Stimulated activated CD8-positive, alpha-beta memory T cell treated with anti-CD3 and anti-CD28 coated beads, Interleukin-15, amount 100 ng/mL, for 1 hour (primary cell): Measurements from ENCODE around the gene NANS.
"Not testable (repeated sequence)": the region's sequence is repeated elsewhere in the genome, so short reads cannot be mapped to it uniquely, and the experiment has no call there.

Experiments used
- DNase-seq: peaks from one replicate; pipeline ENCODE4 v3.0.0-alpha.2; 2020; ENCODE audit warnings: low read depth

The NANS gene, protein sequence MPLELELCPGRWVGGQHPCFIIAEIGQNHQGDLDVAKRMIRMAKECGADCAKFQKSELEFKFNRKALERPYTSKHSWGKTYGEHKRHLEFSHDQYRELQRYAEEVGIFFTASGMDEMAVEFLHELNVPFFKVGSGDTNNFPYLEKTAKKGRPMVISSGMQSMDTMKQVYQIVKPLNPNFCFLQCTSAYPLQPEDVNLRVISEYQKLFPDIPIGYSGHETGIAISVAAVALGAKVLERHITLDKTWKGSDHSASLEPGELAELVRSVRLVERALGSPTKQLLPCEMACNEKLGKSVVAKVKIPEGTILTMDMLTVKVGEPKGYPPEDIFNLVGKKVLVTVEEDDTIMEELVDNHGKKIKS

DNA sequence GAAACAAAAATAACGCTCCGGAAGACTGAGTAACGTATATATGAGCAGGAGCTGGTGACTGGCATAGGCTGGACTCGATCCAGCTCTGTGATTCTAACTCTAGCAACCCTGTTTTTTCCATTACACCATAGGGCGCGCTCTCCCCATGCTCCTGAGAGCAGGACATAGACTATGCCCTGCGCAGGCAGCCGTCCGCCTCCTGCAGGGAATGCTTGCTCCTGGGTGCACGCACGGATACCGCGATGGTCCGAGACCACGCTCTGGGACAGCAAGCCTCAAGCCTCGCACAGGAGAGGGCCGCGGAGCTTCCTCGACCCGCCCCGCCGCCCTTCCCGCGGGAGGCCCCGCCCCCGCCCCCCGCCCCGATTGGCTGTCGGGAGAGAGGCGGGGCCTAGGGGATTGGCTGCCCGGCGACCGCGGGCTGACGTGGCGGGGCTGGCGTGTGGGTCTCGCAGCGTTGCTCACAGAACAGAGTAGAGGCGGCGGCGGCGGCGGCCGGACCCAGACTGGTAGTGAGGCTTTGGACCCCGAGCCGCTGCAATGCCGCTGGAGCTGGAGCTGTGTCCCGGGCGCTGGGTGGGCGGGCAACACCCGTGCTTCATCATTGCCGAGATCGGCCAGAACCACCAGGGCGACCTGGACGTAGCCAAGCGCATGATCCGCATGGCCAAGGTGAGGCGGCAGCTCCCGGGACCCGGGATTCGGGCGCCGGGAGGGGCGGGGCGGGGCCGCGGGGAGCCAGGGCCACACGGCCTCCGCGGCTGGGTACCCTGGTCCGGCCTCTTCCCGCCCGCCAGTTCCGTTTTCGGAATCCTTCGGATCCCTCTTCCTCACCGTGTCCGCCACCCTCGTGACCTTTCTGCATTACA, at the start of gene NANS:
Gene NANS (plus strand): TSS at position 464 of the 869 bp plus-strand sequence. CDS start 77 bp downstream, at position 541.
- DNase-seq = peak; percentile 74

DNA sequence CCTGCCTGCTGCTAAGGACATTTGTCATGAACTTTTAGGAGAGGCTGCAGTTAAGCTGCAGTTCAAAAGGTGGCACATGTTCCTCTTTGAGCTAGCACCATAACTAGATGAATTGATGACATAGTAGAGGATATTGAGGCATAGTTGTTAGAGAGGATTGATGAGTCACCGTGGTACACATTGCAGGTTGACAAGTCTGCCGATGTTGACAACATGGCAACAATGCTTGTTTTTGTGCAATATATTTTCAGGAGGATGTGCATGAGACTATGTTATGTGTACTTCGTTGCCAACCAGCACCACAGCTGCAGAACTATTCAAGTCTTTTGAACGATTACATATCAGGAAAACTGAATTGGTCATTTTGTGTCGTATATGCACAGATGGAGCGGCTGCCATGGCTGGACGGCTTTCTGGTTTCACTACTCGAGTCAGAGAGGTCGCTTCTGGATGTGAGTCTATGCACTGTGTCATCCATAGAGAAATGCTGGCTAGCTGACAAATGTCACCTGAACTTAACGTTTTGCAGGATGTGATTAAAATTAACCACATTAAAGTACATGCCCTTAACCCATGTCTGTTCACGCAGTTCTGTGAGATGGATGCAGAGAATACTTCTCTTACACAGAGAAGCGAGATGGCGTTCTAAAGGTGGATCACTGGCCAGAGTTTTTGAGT, 49.1 kb upstream of the NANS start:
- no peak for DNase-seq

DNA sequence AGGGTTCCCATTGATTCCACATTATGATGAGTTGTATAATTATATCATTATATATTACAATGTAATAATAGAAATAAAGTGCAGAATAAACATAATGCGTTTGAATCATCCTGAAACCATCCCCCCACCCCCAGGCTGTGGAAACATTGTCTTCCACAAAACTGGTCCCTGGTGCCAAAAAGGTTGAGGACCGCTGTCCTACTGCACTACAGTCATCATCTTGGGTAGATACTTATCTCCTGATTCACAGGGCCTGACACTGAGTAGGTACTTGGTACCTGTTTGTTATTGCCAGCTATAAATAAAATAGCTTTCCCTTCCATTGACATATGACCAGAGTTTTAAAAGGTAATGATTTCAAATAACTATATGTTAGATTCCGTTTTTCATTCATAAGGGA, 47.8 kb upstream of the NANS start:
- no peak for DNase-seq

DNA sequence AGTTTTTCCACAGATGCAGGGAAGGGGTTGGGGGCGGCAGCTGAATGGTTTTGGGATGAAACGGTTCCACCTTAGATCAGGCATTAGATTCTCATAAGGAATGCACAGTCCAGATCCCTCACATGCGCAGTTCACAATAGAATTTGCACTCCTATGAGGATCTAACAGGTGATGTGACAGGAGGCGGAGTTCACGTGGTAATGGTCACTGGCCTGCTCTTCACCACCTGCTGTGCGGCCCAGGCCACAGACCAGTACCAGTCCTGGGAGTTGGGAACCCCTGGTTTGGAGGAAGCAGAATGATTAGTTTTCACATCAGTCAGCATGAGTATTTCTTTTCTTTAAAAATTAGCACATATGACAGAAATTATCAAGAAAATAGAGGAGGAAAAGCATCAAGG, 47.1 kb upstream of the NANS start:
- no peak for DNase-seq

DNA sequence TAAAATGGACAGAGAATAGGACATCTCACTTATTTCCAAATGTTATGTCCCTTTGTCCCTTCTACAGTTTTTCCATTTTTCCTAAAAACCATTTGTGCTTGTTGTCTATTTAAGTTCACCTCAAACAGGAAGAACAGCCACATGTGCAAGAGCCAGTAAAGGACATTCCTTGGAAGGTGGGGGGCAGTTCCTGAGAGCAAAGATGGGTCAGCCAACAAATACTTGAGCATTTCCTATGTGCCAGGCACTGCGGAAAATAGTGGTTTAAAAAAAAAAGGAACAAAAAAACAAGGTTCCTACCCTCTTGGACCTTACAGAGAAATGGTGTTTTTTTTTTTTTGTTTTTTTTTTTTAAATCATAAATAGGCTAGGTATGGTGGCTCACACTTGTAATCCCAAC, 46.6 kb upstream of the NANS start:
- DNase-seq = no peak

DNA sequence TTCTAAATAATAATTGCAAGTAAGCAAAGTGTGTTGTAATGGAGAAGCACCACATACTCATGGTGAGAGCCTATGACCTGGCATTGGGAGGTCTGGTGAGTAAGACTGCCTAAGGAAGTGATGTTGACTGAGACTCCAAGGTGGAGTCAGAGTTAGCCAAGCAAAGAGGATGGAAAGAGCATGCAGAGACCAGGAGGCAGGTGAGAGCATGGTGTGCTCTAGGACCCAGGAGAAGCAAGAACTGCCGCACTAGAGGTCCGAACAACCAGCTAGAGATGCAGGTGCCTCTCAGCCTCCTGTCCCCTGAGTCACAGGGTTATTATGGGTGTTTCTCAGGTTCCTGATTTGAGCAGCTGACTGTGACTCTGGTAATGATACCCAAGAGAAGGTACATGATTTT, 46.1 kb upstream of the NANS start:
- no peak for DNase-seq

DNA sequence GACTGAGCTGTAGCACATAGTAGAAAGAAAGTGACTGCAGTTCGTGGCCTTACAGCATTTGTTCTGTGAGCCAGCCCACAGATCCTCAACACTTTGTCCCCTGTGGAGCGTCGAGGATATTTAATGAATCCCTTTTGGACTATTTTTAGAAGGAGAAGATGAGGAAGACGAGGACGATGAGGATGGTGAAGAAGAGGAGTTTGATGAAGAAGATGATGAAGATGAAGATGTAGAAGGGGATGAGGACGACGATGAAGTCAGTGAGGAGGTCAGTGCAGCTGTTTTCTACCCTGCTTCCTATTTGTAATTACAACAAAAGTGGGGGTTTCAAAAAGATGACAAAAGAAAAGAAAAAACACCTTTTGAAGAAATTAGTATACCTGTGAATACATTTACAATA, 45.4 kb upstream of the NANS start:
- DNase-seq = no peak

DNA sequence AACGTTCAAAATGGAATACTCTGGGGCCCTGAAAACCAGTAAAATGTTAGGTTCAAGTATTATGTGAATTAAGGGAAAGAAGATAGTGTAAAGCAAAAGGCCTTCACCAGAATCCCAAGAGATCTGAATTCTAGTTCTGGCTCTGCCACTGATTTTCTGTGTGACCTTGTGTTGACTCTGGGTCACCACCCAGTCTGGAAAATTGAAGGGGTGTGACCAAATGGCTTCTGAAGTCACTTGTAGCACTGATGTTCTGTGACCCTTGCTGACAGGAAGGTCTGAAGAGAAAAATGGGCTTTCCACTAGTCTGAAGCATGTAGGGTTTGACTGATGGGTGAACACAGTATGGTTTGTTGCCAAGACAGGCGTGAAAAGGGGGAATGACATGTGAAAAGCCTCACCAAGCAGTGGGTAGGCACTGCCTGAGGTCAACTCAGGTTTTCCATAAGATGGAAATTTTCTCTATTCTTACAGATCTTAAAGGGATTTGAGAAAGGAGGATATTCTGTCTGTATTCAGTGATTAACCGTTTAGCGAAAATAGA, 40.3 kb upstream of the NANS start:
- DNase-seq = no peak

DNA sequence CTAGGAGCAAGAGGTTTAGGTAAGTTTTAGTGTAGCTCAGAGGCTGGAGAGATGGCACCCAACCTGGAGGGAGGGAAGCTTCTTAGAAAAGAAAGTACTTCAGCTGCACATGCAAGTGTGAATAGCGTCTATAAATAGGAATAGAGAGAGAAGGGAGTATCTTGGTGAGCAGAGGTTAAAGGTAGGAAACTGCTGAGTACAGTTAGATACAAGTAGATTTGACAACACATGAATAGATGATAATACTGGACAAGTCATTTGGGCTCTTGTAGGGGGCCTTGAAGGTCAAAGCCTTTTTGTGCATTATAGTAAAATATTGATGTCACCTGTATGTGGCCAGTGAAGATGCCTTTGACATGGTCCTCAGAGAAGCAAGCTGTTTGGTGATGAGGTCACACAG, 39.2 kb upstream of the NANS start:
- DNase-seq = no peak

DNA sequence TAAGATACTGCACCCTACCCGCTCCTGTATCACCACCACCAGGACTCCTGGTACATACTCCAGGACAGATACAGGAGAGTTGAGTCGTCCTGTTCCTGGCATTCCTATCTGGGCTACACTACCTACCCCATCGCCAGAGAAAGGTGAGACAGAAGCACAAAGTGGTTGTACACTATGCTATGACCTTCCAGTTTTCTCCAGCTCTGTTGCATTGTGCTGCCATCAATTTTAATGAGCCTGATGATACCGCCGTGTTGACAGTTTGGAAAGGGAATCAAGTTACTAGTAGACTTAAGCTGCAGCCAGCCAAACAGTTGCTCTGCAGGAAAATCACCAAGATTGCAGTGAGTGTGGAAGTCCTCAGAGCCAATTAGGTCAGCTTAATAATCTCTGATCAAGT, 38.2 kb upstream of the NANS start:
- no peak for DNase-seq

DNA sequence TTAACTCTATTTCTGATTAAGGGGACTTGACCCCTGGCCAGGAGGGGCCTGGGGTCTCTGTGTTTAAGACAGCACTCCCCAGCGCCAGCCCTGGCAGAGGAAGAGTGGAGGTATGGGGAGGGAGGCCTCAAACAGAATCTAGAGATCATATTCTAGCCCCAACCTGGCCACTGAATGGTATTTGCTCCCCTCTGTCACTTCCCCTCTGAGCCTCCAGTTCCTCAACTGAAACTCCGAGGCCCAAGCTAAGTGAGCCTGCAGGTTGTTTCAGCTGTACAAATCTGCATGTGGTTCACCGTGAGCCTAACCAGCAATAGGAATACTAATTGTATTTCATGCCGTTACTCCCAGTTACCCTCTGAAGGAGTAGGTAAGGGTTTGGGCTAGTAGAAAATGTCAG, 37.4 kb upstream of the NANS start:
- DNase-seq = no peak

DNA sequence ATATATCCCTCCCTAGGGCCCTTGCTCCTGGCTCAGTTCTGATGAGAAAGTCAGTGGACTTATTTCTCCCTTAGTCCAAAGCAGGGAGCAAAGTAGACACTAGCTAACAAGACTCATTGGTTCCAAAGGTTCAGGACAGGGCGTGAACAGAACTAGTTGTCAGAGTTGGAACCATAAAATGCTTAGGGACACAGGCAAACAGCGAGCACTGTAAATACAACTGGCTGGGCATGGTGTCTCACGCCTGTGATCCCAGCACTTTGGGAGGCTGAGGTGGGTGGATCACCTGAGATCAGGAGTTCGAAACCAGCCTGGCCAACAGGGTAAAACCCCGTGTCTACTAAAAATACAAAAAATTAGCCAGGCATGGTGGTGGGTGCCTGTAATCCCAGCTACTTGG, 36.7 kb upstream of the NANS start:
- DNase-seq = not testable (repeated sequence)

DNA sequence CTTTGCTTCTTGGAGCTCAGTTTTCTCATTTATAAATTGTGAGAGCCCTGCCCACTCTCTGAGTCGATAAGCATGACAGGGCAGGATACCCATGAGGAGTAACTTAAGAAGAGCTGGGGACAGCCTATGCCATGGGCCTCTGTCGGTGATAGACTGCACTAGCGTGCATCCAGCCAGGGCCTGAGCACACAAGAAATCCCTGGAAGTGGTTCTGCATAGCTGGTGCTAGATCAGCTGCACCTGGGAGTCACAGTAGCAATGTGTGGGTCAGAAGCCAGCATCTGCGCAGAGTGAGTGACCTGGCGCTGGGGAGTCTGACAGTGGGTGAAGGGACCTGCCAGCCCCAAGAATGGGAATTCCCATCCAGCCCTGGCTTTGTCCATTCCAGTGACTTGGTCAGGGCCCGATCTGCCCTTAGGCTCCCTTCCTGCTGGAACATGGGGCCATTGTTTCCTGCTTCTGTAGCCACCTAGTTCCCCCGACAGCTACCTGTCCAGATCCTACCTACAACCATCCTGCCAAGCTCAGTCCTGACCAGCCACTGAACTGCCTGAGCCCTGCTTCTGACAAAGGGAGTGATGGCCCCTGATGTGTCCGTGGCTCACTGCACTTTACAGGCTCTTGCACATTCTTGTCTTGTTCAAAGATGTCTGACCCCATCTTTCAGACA, 35.9 kb upstream of the NANS start:
- DNase-seq = no peak

DNA sequence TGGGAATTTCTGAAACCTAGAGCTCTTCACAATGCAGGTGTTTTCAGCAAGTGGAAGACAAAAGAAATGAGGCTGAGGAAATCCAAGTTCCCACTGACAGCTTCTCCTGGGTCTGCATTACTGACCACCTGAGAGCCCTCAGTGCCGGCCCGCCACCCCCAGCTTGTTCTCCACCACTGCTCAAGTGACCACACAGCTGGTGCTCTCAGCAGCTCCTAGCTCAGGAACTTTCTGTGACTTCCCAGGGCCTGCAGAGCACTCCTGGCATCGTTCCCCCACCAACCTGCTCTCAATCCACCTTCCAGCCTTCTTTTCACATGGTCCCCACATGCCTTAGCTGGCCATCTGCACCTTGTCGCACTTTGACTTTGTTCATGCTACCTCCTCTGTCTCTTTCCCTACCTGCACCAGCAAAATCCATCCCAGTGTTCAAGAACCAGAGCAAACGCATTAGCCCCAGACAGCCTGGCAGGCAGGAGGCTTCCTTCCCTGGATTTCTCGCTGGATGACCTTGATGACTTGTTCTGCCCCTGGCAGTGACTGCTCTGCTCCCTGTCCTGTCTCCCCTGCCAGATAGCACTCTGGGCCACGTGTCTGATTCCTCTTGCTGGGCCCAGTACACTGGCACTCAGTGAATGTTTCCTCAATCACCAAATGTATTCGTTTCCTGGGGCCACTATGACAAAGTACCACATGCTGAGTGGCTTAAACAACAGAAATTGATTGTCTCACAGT, 35.1 kb upstream of the NANS start:
- no peak for DNase-seq

DNA sequence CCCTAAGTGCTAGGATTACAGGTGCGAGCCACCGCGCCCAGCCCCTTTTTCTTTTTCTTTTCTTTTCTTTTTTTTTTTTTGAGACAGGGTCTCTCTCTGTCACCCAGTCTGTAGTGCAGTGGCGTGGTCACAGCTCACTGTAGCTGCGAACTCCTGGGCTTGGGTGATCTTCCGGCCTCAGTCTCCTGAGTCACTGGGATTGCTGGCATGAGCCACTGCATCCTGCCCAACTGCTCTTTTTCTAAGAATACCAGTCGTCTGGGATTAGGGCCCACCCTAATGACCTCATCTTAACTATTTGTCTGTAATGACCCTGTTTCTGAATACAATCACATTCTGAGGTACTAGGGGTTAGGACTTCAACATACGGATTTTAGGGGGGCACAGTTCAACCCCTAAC, 34.1 kb upstream of the NANS start:
- no peak for DNase-seq

DNA sequence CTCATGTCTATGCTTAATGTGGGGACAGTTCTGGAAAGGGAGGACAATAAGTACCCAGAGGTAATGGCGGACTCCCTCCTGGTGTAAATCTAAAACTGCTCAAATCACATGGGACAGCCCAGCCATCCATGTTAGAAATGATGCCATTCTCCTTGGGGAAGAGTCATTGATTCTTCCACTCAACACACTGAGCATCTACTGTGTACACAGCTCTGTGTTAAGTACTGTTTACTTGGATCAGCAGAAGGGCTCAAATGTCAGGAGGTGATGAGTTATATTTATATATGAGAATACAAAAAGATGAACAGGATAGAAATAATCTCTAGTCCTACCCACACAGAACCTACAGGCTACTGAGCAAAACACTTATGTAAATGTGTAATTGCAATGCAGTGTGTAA, 31.8 kb upstream of the NANS start:
- DNase-seq = no peak

DNA sequence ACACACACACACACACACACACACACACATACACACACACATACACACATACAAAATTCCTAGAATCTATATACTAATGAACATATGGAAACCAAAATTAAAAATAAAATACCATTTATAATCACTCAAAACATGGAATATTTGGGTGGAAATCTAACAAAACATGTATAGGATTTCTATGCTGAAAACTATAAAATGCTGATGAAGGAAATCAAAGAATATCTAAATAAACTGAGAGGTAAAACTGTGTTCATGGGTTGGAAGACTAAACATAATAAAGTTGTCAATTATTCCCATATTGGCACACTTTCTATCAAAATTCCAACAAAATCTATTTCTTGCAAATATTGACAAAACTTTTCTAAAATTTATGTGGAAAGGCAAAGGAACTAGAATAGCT, 25.4 kb upstream of the NANS start:
- no peak for DNase-seq

DNA sequence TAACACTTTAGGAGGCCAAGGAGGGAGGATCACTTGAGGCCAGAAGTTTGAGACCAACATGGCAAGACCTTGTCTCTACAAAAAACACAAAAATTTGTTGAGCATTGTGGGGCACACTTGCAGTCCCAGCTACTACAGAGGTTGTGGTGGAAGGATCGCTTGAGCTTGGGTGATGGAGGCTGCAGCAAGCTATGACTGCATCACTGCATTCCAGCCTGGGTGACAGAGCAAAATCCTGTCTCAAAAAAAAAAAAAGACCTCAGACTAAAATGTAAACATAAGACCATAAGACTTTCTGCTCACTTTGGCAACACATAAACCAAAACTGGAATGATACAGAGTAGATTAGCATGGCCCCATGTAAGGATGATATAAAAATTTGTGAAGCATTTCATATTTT, 24.6 kb upstream of the NANS start:
- DNase-seq = no peak

DNA sequence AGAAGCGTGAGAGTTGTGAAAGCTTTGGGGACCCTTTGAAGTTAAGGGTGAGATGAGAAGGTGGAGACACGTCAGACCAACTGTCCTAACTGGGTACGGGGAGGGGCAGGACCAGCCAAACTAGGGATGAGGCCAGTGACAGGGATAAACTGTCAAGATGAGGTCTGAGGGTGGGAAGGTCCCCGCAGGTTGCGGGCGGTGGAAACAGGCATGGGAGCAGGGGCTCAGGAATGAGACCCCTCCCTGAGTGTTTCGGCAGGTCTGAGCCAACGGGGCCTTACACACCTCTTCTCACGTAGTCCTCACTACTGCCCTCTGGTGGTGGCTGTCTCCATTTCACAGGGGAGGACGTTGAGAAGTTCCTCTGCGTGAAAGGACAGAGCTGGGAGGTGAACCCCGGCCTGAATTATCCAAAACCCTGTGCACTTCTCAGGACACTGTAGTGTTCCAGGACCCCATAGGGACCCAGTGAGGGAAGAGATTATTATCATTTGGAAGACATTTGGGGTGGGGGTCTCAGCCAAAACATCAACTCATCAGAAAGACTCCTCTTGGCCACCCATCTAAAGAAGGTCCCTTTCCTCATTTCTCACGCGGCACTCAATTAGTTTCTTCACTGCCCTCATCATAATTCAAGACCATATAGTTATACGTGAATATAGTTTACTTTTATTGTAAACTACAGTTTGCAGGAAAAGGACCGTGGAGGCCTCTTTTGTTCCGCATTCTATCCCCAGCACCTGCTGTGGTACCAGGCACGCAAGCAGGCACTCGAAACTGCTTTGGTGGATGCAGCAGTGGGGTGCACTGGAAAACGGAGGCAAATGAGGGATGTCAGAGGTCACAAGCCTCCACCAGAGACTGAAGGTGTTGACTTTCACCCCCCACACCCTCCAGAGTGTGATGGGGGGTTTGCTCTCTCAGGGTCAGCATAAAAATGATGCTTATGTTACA, 21.7 kb upstream of the NANS start:
- DNase-seq = peak; percentile 93

DNA sequence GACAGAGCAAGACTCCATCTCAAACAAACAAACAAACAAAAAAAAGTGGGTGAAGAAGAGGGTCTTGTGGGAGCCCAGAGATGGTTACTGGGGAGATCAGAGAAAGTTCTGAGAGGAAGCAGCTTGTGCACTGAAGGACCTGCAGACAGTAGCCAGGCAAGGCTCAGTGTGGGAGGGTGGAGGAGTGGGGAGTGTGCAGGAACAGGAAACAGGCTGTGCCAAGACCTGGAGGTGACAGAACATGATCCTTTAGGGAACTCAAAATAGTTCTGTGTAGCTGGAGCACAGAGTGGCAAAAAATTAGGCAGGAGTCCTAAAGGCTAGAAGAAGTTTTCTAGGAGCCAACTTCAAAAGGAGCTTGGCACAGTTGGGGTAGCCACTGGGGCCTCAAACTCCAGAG, 19.2 kb upstream of the NANS start:
- no peak for DNase-seq
